Panc1 (cell line): ENCODE data around the gene F13A1. TPM values are rescaled to one million over a fixed set of nuclear protein-coding genes. Genes with fewer than 3 reads are reported as not detected.

Source experiments
- ATAC-seq: fragments of 200-7000 bp; cut with Tn5 transposase; 2 replicates; pipeline ENCODE4 v1.9.1; 2020; ENCODE audit warnings: mild to moderate bottlenecking, moderate library complexity
- BruUV-seq: library from RNA; stranded (reverse); fragments of 400-500 nt; replicated peaks from 2 replicates; lab custom pipeline; 2021; lab: Mats Ljungman, UMichigan
- CTCF ChIA-PET: fragments of 300-600 bp; sonication (Branson Sonifier 250); formaldehyde crosslinking; loops from one replicate; lab custom pipeline; 2022; ENCODE audit warnings: antibody characterized with exemption; lab: Charles Lee
- POLR2A ChIA-PET: fragments of 300-600 bp; sonication (Branson Sonifier 250); formaldehyde crosslinking; loops from one replicate; lab custom pipeline; 2022; ENCODE audit warnings: antibody characterized with exemption; lab: Charles Lee
- DNase-seq: peaks from one replicate; pipeline ENCODE4 v3.0.0-alpha.2; 2010; ENCODE audit warnings: low read depth, low spot score
- H3K27ac ChIP-seq: 2 replicates; pipeline ENCODE4 v1.5.1; 2011; ENCODE audit warnings: mild to moderate bottlenecking, low read length, inconsistent platforms
- H3K27me3 ChIP-seq: fragments of 200-500 bp; sonication (Bioruptor generic); 2 replicates; pipeline ENCODE4 v1.6.0; 2014; ENCODE audit warnings: low read length, inconsistent platforms; ENCODE audit not compliant: control insufficient read depth, insufficient read depth
- H3K36me3 ChIP-seq: fragments of 200-500 bp; sonication (Bioruptor generic); 2 replicates; pipeline ENCODE4 v1.5.1; 2014; ENCODE audit warnings: inconsistent platforms, mild to moderate bottlenecking, low read length, moderate library complexity; ENCODE audit not compliant: control insufficient read depth, insufficient read depth
- H3K4me1 ChIP-seq: 2 replicates; pipeline ENCODE4 v1.5.1; 2011; ENCODE audit warnings: inconsistent platforms, mild to moderate bottlenecking, low read length, moderate library complexity; ENCODE audit not compliant: control insufficient read depth, insufficient read depth
- H3K4me3 ChIP-seq, 2 experiments: 2 replicates each; pipeline ENCODE4 v1.5.1; 2011 to 2012; ENCODE audit warnings: low read depth in 2 of 2, low read length in 2 of 2, mild to moderate bottlenecking in 2 of 2, inconsistent platforms in 1 of 2, moderate library complexity in 1 of 2
- H3K9me3 ChIP-seq: fragments of 200-500 bp; sonication (Bioruptor generic); 2 replicates; pipeline ENCODE4 v1.5.1; 2014; ENCODE audit warnings: low read depth, mild to moderate bottlenecking, inconsistent platforms, low read length, moderate library complexity; ENCODE audit not compliant: control insufficient read depth, insufficient read depth
- CTCF ChIP-seq: fragments of 450-650 bp; IDR thresholded peaks from 2 replicates; pipeline ENCODE4 v1.5.1; 2017; ENCODE audit warnings: mild to moderate bottlenecking
- POLR2AphosphoS5 ChIP-seq: IDR thresholded peaks from 2 replicates; pipeline ENCODE4 v1.6.1; 2012; ENCODE audit warnings: mild to moderate bottlenecking, low read depth, low read length, moderate library complexity
- REST ChIP-seq, 2 experiments: IDR thresholded peaks; 2 replicates each; pipeline ENCODE4 v1.6.1; 2011 to 2012; ENCODE audit warnings: low read depth in 2 of 2, control low read depth in 1 of 2, low read length in 1 of 2, mild to moderate bottlenecking in 1 of 2, moderate library complexity in 1 of 2; ENCODE audit not compliant: insufficient read depth in 1 of 2
- SIN3A ChIP-seq: IDR thresholded peaks from 2 replicates; pipeline ENCODE4 v1.6.1; 2012; ENCODE audit warnings: low read depth, mild to moderate bottlenecking, low read length, moderate library complexity, borderline replicate concordance; ENCODE audit not compliant: insufficient read depth
- TCF7L2 ChIP-seq: IDR thresholded peaks from 2 replicates; pipeline ENCODE4 v1.6.1; 2011; ENCODE audit warnings: mild to moderate bottlenecking, low read depth, low read length, inconsistent platforms
- in situ Hi-C: cut with HindIII; loops from 2 replicates; pipeline ENCODE4 v1.10.0; 2016; ENCODE audit warnings: low sequenced_read_pairs, low pct_unique_long_range_greater_than_20kb
- intact Hi-C: fragments of 100-400 bp; cut with micrococcal nuclease; formaldehyde crosslinking; loops from one replicate; pipeline ENCODE4 v1.10.0; 2022; ENCODE audit not compliant: unreplicated experiment
- total RNA-seq: library from RNA; stranded (reverse); gene quantifications from one replicate; pipeline ENCODE4 v1.2.1, GENCODE V29; 2021; ENCODE audit not compliant: unreplicated experiment

The F13A1 gene
- total RNA-seq, 1 experiment from 2014 or later = 0.26 TPM

DNA sequence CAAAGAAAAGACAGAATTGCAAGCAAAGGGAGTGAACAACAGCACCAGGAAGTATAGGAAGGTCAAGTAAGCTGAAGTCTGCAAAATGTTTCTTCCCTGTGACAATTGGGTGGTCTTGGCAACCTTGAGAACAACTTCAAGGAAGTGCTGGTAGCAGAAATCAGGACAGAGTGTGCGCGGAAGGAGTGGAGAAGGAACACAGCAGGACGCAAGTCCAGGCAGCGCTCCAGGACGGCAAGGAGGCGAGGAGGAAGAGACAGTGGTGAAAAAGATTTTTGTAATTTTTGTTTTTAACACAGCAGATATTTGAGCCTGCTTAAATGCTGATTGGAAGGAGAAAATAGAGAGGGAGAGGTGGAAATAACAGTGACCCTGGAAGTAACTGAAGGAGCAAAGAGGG is 141.7 kb downstream of the F13A1 start:
- DNase-seq (no peak), ATAC-seq (no peak)
- TF ChIP-seq CTCF = no peak
- no peak for TF ChIP-seq SIN3A
- no peak for TF ChIP-seq TCF7L2
- TF ChIP-seq POLR2AphosphoS5 = no peak
- TF ChIP-seq REST (IDR thresholded peaks at IDR 0.05; ENCODE audit: insufficient read depth in 1 of 2, low read depth in 2 of 2, low read length in 1 of 2) = no peak
- no peaks in the 10 kb centered on the region for H3K4me1 ChIP-seq
- H3K27ac ChIP-seq = no peak overlapping the region
- ChIA-PET CTCF (no interaction called here), POLR2A (no interaction called here)
- no peaks in the 10 kb centered on the region for H3K36me3 ChIP-seq
- intact Hi-C loops (no loop called here), in situ Hi-C loops (no loop called here)
- no TSS peak for BruUV-seq
- no peaks in the 10 kb centered on the region for H3K9me3 ChIP-seq
- peaks cover 7% of the 10 kb centered on the region; the same call in 1 of the 2 replicates for H3K27me3 ChIP-seq
- H3K4me3 ChIP-seq = no peak overlapping the region

- no peak for ATAC-seq
- TF ChIP-seq TCF7L2 = no peak
- no peak for TF ChIP-seq CTCF
- no peak for TF ChIP-seq REST (IDR thresholded peaks at IDR 0.05; ENCODE audit: insufficient read depth in 1 of 2, low read depth in 2 of 2, low read length in 1 of 2)
- no peak for TF ChIP-seq SIN3A
- TF ChIP-seq POLR2AphosphoS5 = no peak
- intact Hi-C loops (no loop called here), in situ Hi-C loops (no loop called here)
- peaks cover 4% of the 10 kb centered on the region; the same call in 1 of the 2 replicates for H3K27me3 ChIP-seq
- no peaks in the 10 kb centered on the region for H3K9me3 ChIP-seq
- DNase-seq = no peak
- H3K4me3 ChIP-seq = no peak overlapping the region
- H3K27ac ChIP-seq = no peak overlapping the region
- POLR2A ChIA-PET = interaction anchor here (0.7 kb wide), 1 partner anchor 151 kb away, joined by 6 read pairs; no protein-coding TSS in a partner anchor
- CTCF ChIA-PET = no interaction called here
- H3K36me3 ChIP-seq = no peaks in the 10 kb centered on the region
- no peaks in the 10 kb centered on the region for H3K4me1 ChIP-seq
- no TSS peak for BruUV-seq
These were observed 142.7 kb downstream of the F13A1 start for GRCh38 chr6:6177754-6178153.
